Measurements from ENCODE around the gene LRP1B.

LRP1B gene

DNA sequence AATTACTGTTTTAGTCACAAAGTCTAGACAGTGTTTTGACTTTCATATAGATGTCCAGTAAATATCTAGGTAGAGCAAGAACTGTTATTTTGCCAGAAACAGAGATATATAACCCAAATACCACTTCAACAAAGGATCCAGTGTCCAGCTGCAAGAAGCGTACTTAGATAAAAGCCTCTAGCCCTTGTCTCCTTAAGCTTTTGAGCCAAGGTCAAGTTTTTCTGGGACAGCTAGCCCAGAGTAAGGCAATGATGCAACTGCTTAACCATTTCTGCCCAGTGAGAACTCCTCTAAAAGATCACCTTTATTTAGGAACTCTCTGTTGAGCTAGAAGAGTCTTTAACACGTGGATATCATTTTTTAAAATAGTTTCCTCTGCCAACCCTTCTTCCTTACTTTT lies 1925.7 kb downstream of the LRP1B start:
- no peaks in the 10 kb centered on the region for H3K9me3 ChIP-seq (replicated peaks; ENCODE audit: insufficient read depth, low read length)
- no peaks in the 10 kb centered on the region for H3K79me2 ChIP-seq (ENCODE audit: low read length)
- H3K36me3 ChIP-seq (replicated peaks; ENCODE audit: insufficient read depth, low read length), result no peaks in the 10 kb centered on the region
- H3K9me2 ChIP-seq (replicated peaks; ENCODE audit: insufficient read depth, low read length), result no peaks in the 10 kb centered on the region
- no peak for DNase-seq
- TF ChIP-seq EZH2 (optimal IDR thresholded peaks at IDR 0.05; ENCODE audit: low read depth, low read length) (no peak), EZH2phosphoT487 (IDR thresholded peaks at IDR 0.05; ENCODE audit: low read length) (no peak)
- TF ChIP-seq, protein P1, sequence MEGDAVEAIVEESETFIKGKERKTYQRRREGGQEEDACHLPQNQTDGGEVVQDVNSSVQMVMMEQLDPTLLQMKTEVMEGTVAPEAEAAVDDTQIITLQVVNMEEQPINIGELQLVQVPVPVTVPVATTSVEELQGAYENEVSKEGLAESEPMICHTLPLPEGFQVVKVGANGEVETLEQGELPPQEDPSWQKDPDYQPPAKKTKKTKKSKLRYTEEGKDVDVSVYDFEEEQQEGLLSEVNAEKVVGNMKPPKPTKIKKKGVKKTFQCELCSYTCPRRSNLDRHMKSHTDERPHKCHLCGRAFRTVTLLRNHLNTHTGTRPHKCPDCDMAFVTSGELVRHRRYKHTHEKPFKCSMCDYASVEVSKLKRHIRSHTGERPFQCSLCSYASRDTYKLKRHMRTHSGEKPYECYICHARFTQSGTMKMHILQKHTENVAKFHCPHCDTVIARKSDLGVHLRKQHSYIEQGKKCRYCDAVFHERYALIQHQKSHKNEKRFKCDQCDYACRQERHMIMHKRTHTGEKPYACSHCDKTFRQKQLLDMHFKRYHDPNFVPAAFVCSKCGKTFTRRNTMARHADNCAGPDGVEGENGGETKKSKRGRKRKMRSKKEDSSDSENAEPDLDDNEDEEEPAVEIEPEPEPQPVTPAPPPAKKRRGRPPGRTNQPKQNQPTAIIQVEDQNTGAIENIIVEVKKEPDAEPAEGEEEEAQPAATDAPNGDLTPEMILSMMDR (IDR thresholded peaks at IDR 0.05; ENCODE audit: low read length), result no peak
- H3F3A ChIP-seq (ENCODE audit: insufficient read depth, low read length), result 0 out of 2 replicates have a peak, but pooled peaks cover 4% of the 10 kb centered on the region
- 0 out of 2 replicates have a peak, but pooled peaks cover 4% of the 10 kb centered on the region for H3K4me1 ChIP-seq (ENCODE audit: low read length)
- no peak overlapping the region for H3K4me3 ChIP-seq (ENCODE audit: low read length)
- H3K9ac ChIP-seq (ENCODE audit: low read length), result no peak overlapping the region
- no peaks in the 10 kb centered on the region for H4K20me1 ChIP-seq (ENCODE audit: insufficient read depth, low read length)
- no peak overlapping the region for H3K27ac ChIP-seq (ENCODE audit: low read length)
- H3K4me2 ChIP-seq (ENCODE audit: low read depth, low read length), result no peak overlapping the region
- no peak overlapping the region for H2AFZ ChIP-seq (ENCODE audit: low read length)
- H3K27me3 ChIP-seq (replicated peaks; ENCODE audit: insufficient read depth, low read length), result no peaks in the 10 kb centered on the region

GRCh38 chr2:140203347-140203746 lies 1927.5 kb downstream of the LRP1B start:
- no peak overlapping the region for H3K4me3 ChIP-seq (ENCODE audit: low read length)
- H2AFZ ChIP-seq (ENCODE audit: low read length), result no peak overlapping the region
- H3K36me3 ChIP-seq (replicated peaks; ENCODE audit: insufficient read depth, low read length), result no peaks in the 10 kb centered on the region
- H3K4me2 ChIP-seq (ENCODE audit: low read depth, low read length), result no peak overlapping the region
- no peaks in the 10 kb centered on the region for H3K27me3 ChIP-seq (replicated peaks; ENCODE audit: insufficient read depth, low read length)
- H3K4me1 ChIP-seq (ENCODE audit: low read length), result 0 out of 2 replicates have a peak, but pooled peaks cover 4% of the 10 kb centered on the region
- H3K9me3 ChIP-seq (replicated peaks; ENCODE audit: insufficient read depth, low read length), result no peaks in the 10 kb centered on the region
- no peaks in the 10 kb centered on the region for H3K79me2 ChIP-seq (ENCODE audit: low read length)
- H4K20me1 ChIP-seq (ENCODE audit: insufficient read depth, low read length), result no peaks in the 10 kb centered on the region
- H3K9me2 ChIP-seq (replicated peaks; ENCODE audit: insufficient read depth, low read length), result no peaks in the 10 kb centered on the region
- H3K27ac ChIP-seq (ENCODE audit: low read length), result no peak overlapping the region
- TF ChIP-seq, protein P1 (IDR thresholded peaks at IDR 0.05; ENCODE audit: low read length), result no peak
- TF ChIP-seq EZH2 (optimal IDR thresholded peaks at IDR 0.05; ENCODE audit: low read depth, low read length), result no peak
- no peak for TF ChIP-seq EZH2phosphoT487 (IDR thresholded peaks at IDR 0.05; ENCODE audit: low read length)
- no peak overlapping the region for H3K9ac ChIP-seq (ENCODE audit: low read length)
- 0 out of 2 replicates have a peak, but pooled peaks cover 4% of the 10 kb centered on the region for H3F3A ChIP-seq (ENCODE audit: insufficient read depth, low read length)
- DNase-seq, result no peak

- Histone ChIP-seq H3K27me3 (replicated peaks; ENCODE audit: insufficient read depth, low read length) (no peaks in the 10 kb centered on the region), H2AFZ (ENCODE audit: low read length) (no peak overlapping the region), H3K9me2 (replicated peaks; ENCODE audit: insufficient read depth, low read length) (no peaks in the 10 kb centered on the region), H3K79me2 (ENCODE audit: low read length) (no peaks in the 10 kb centered on the region), H3K36me3 (replicated peaks; ENCODE audit: insufficient read depth, low read length) (no peaks in the 10 kb centered on the region), H3K9ac (ENCODE audit: low read length) (no peak overlapping the region), H4K20me1 (ENCODE audit: insufficient read depth, low read length) (no peaks in the 10 kb centered on the region), H3K9me3 (replicated peaks; ENCODE audit: insufficient read depth, low read length) (no peaks in the 10 kb centered on the region), H3K4me1 (ENCODE audit: low read length) (0 out of 2 replicates have a peak, but pooled peaks cover 4% of the 10 kb centered on the region), H3K4me2 (ENCODE audit: low read depth, low read length) (no peak overlapping the region), H3K27ac (ENCODE audit: low read length) (no peak overlapping the region), H3F3A (ENCODE audit: insufficient read depth, low read length) (0 out of 2 replicates have a peak, but pooled peaks cover 4% of the 10 kb centered on the region), H3K4me3 (ENCODE audit: low read length) (no peak overlapping the region)
- no peak for DNase-seq
- TF ChIP-seq EZH2phosphoT487 (IDR thresholded peaks at IDR 0.05; ENCODE audit: low read length) (no peak), EZH2 (optimal IDR thresholded peaks at IDR 0.05; ENCODE audit: low read depth, low read length) (no peak)
- TF ChIP-seq, protein P1 (IDR thresholded peaks at IDR 0.05; ENCODE audit: low read length), result no peak
Observed at GRCh38 chr2:140201572-140201971, 1929.2 kb downstream of the LRP1B start.
